Aorta (tissue), 5 donors: ENCODE measurements around the gene CD79B. TPM values are rescaled to one million over a fixed set of nuclear protein-coding genes. Genes with fewer than 3 reads are reported as not detected.
"Not testable (repeated sequence)": the region's sequence is repeated elsewhere in the genome, so short reads cannot be mapped to it uniquely, and the experiment has no call there.

Experiments used
- ATAC-seq: fragments of 200-7000 bp; cut with Tn5 transposase; one replicate; pipeline ENCODE4 v1.9.1; 2022; ENCODE audit warnings: moderate library complexity; ENCODE audit not compliant: low FRiP score
- DNase-seq, 2 donors: peaks; one replicate each; pipeline ENCODE4 v3.0.0-alpha.2; 2020
- H3K27ac ChIP-seq, 2 donors: one replicate each; pipeline ENCODE4 v1.5.1; 2013; ENCODE audit warnings: low read length in 2 of 2, mild to moderate bottlenecking in 2 of 2, moderate library complexity in 2 of 2, control low read depth in 1 of 2, inconsistent platforms in 1 of 2, low read depth in 1 of 2
- H3K27me3 ChIP-seq, 2 donors: one replicate each; pipeline ENCODE4 v1.6.1; 2013; ENCODE audit warnings: control low read depth in 1 of 2, low read length in 1 of 2, mild to moderate bottlenecking in 1 of 2, moderate library complexity in 1 of 2; ENCODE audit not compliant: insufficient read depth in 2 of 2, control insufficient read depth in 1 of 2
- H3K36me3 ChIP-seq, 2 donors: one replicate each; pipeline ENCODE4 v1.6.1; 2013; ENCODE audit warnings: control low read depth in 1 of 2, low read length in 1 of 2, mild to moderate bottlenecking in 1 of 2; ENCODE audit not compliant: insufficient read depth in 2 of 2, control insufficient read depth in 1 of 2
- H3K4me1 ChIP-seq, 2 donors: one replicate each; pipeline ENCODE4 v1.6.1; 2013; ENCODE audit warnings: low read length in 2 of 2, control low read depth in 1 of 2, mild to moderate bottlenecking in 1 of 2, moderate library complexity in 1 of 2; ENCODE audit not compliant: insufficient read depth in 2 of 2, control insufficient read depth in 1 of 2
- H3K4me3 ChIP-seq, 2 donors: one replicate each; pipeline ENCODE4 v1.5.1; 2013; ENCODE audit warnings: low read length in 2 of 2, control low read depth in 1 of 2, mild to moderate bottlenecking in 1 of 2
- H3K9me3 ChIP-seq: one replicate; pipeline ENCODE4 v1.6.1; 2013; ENCODE audit warnings: mild to moderate bottlenecking, low read length; ENCODE audit not compliant: control insufficient read depth
- WGBS, 2 donors: extraction: QIAGEN DNeasy Blood & Tissue Kit; methylation state at CpG; one replicate each; pipeline ENCODE4 v1.1.7; 2013; 5-methylcytosine and 5-hydroxymethylcytosine counted together
- intact Hi-C, 2 donors: fragments of 100-400 bp; cut with DNase I; formaldehyde crosslinking; loops; one replicate each; pipeline versions ENCODE4 v1.14.2 to v1.15.0; 2022
- polyA plus RNA-seq, 2 donors: library from polyadenylated mRNA; stranded (reverse); fragments of 200-250 nt; gene quantifications; one replicate each; pipeline ENCODE4 v1.2.3, GENCODE V29; 2013
- total RNA-seq, 2 donors: library from RNA; stranded (reverse); fragmentation: NEBNext Ultra II Directional; extraction: Animal tissue kit (Norgen Biotek cat#: 25700); gene quantifications; one replicate each; pipeline ENCODE4 v1.2.1, GENCODE V29; 2021
- donor health status: healthy with polysubstance abuse.
- donor health status: Bipolar disorder and iron deficiency.
- donor health status: DM: no; HTN: no; CAD: no.
- donor health status: DM: no; HTN: no; CAD: no.
- donor health status: DM: yes; HTN: yes; CAD: no.

The CD79B gene
- total and polyA plus RNA-seq, 4 donors: 0.50 to 7.1 (median 5.9) TPM

DNA sequence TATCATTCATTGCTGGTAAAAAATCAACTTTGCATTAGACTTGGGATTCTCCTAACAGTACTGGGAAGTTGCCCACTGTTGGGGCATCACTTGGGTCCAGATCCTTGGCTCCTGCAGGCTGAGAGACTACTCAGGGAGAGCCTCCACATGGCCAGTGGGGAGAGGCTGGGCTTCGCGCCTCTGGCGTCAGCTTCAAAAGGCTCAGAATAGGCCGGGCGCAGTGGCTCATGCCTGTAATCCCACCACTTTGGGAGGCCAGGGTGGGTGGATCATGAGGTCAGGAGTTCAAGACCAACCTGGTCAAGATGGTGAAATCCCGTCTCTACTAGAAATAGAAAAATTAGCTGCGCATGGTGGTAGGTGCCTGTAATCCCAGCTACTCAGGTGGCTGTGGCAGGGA lies 17.7 kb downstream of the CD79B start:
- Histone ChIP-seq H3K27me3 (no peaks in the 10 kb centered on the region), H3K4me1 (no peaks in the 10 kb centered on the region), H3K9me3 (no peaks in the 10 kb centered on the region), H3K36me3 (no peaks in the 10 kb centered on the region), H3K27ac (no peak overlapping the region), H3K4me3 (no peak overlapping the region)
- 94% methylated on average over 7 of the region's 7 CpGs for WGBS, 2 donors
- peak; percentile 29 to 61 for DNase-seq
- intact Hi-C loops: loop anchor here in 1 of 2 donors (5.0 to 10.0 kb wide), 2 partner anchors 110 to 223 kb away; partner anchors contain the start of gene ICAM2
- ATAC-seq: no peak

DNA sequence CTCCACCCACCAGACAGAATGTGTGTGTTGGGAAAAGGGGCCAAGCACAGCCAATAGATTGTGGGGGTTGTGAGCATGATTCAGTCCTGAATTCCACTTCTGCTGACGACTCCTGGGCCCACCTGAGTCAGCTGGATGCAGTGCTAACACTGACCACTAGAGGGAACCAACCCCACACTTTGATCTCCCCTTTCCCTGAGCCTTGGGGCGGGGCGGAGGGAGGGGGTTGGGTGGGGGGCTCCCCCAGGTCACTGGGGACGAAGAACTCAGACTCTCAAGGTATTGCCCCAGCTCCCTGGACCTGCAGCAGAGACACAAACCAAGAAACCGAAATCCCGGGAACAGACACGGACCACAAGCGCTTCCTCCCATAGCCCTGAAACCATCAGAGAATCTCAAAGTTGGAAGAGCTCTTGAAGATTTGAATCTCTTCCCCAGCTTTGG lies 20.5 kb downstream of the CD79B start:
- H3K27me3 ChIP-seq: no peaks in the 10 kb centered on the region
- ATAC-seq: peak; percentile 78
- H3K4me1 ChIP-seq: no peaks in the 10 kb centered on the region
- WGBS, 2 donors: 42 to 47% methylated on average over 7 of the region's 8 CpGs
- no peaks in the 10 kb centered on the region for H3K9me3 ChIP-seq
- H3K4me3 ChIP-seq: no peak overlapping the region
- intact Hi-C loops: loop anchor here in 1 of 2 donors (5.0 to 10.0 kb wide), 2 partner anchors 113 to 226 kb away; partner anchors contain the start of gene ICAM2
- no peak overlapping the region for H3K27ac ChIP-seq
- H3K36me3 ChIP-seq: no peaks in the 10 kb centered on the region
- DNase-seq: no peak

DNA sequence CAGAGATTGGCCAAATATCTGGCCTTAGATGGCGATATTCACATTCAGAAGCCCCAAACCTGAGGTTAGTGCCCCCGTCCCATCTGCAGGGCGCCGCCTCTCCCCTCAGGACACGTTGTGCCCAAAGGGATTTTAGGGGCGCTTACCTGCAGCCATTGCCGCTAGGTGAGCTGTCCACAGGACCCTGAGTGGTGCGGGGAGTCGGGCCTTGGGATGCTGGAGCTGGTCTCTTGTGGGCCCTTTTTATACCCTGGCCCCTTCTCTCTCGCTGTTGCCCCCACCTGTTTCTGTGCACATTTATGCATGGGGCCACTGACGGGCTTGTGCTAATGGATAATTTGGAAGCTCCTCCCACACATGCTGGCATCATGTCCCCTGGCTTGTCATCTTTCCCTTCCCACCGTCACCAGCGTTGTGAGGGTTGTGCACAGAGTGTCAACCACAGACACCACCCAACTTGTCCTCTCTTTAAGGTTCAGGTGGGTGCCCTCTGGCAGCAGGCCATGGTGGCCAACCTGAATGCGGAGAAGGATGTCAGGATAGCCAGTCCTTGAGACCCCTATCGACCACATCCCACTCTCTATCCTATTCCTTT lies 21.0 kb downstream of the CD79B start, which contains the start of gene CSHL1:
Gene CSHL1, minus strand, starts transcription at position 218 of the 595 bp plus-strand sequence. Its CDS starts 62 bp downstream, at position 156.
- Histone ChIP-seq H3K4me3 (no peak within 1 kb of the TSS), H3K4me1 (no peaks in the 10 kb centered on the region), H3K27ac (no peak within 1 kb of the TSS), H3K36me3 (no peaks in the 10 kb centered on the region), H3K27me3 (no peaks in the 10 kb centered on the region), H3K9me3 (no peaks in the 10 kb centered on the region)
- DNase-seq: no peak
- intact Hi-C loops: loop anchor here in 1 of 2 donors (5.0 to 10.0 kb wide), 2 partner anchors 114 to 226 kb away; partner anchors contain the start of gene ICAM2
- WGBS, 2 donors: 61 to 67% methylated on average over 14 to 15 of the region's 15 CpGs
- no peak for ATAC-seq

DNA sequence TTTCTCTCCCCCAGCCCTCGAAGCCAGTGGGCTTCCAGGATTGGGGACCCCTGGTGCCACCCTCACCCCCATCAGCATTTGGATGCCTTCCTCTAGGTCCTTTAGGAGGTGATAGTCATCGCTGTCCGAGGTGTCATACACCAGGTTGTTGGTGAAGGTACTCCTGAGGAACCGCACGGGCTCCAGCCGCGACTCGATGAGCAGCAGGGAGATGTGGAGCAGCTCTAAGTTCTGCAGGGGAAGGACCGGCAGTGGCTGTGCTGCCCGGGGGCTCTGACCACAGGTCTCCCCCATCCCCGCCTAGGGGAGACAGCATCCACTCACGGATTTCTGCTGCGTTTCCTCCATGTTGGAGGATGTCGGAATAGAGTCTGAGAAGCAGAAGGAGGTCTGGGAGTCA lies 22.0 kb downstream of the CD79B start:
- WGBS, 2 donors: 80 to 86% methylated on average over 14 of the region's 14 CpGs
- Histone ChIP-seq H3K9me3 (no peaks in the 10 kb centered on the region), H3K4me3 (no peak overlapping the region), H3K27ac (no peak overlapping the region), H3K4me1 (no peaks in the 10 kb centered on the region), H3K27me3 (no peaks in the 10 kb centered on the region), H3K36me3 (no peaks in the 10 kb centered on the region)
- DNase-seq (no peak), ATAC-seq (no peak)
- intact Hi-C loops: loop anchor here in 1 of 2 donors (5.0 to 10.0 kb wide), 2 partner anchors 115 to 227 kb away; partner anchors contain the start of gene ICAM2

DNA sequence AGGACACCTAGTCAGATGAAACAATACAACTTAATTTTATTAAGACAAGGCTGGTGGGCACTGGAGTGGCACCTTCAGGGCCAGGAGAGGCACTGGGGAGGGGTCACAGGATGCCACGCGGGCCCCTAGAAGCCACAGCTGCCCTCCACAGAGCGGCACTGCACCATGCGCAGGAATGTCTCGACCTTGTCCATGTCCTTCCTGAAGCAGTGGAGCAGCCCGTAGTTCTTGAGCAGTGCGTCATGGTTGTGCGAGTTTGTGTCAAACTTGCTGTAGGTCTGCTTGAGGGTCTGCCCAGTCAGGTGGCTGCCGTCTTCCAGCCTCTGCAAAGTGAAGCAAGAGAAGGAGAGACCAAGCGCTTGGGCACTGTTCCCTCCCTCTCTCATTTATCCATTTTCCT lies 22.5 kb downstream of the CD79B start:
- H3K9me3 ChIP-seq, H3K27me3 ChIP-seq, H3K36me3 ChIP-seq, DNase-seq, H3K27ac ChIP-seq, intact Hi-C loops, H3K4me3 ChIP-seq, H3K4me1 ChIP-seq, ATAC-seq: not testable (repeated sequence)
- 86 to 89% methylated on average over 10 of the region's 10 CpGs for WGBS, 2 donors

DNA sequence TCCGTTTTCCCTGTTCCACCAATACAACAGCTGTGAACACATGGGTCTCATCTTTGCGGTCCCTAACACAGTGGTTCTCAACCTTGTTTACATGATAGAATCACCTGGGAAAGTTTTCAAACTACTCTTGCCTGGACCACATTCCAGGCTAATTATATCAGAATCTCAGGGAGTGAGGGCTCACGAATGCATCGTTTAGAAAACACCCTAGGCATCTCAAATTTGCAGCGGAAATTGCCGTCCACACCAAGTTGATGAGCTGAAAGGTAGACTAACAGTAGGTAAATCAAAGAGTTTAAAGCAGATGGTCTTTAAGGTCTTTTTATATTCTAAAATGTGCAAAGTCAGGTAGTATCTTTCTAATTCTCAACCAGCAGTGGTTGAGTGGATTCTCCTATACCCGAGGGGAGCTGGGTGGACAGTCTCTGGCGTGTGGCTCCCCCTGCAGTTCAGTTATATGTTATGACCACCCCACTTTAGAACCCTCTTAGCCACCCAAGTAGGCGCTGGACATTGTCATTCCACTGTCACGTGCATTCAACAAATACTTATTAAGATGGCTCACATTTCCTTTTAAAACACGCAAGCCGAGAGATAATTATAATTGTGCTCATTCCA lies 24.9 kb downstream of the CD79B start:
- H3K4me1 ChIP-seq, H3K4me3 ChIP-seq: not testable (repeated sequence)

DNA sequence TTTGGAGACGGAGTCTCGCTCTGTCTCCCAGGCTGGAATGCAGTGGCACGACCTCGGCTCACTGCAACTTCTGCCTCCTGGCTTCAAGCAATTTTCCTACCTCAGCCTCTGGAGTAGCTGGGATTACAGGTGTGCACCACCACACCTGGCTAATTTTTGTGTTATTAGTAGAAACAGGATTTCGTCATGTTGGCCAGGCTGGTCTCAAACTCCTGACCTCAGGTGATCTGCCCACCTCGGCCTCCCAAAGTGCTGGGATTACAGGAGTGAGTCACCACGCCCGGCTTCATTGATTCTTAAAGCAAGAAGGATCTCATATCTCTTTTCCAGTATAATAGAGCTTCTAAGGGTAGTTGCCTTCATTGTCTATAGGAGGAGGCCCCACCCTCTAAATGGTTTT lies 27.3 kb downstream of the CD79B start:
- DNase-seq, H3K4me3 ChIP-seq, H3K27me3 ChIP-seq, H3K27ac ChIP-seq, H3K36me3 ChIP-seq, intact Hi-C loops, ATAC-seq, H3K4me1 ChIP-seq, H3K9me3 ChIP-seq: not testable (repeated sequence)
- WGBS, 2 donors: 95 to 98% methylated on average over 8 of the region's 8 CpGs

More for the DNA sequence above, 24.9 kb downstream of the CD79B start:
- H3K9me3 ChIP-seq, H3K27ac ChIP-seq, ATAC-seq, H3K36me3 ChIP-seq, H3K27me3 ChIP-seq, DNase-seq, intact Hi-C loops: not testable (repeated sequence)
- WGBS, 2 donors: 64 to 68% methylated on average over 10 to 11 of the region's 12 CpGs

DNA sequence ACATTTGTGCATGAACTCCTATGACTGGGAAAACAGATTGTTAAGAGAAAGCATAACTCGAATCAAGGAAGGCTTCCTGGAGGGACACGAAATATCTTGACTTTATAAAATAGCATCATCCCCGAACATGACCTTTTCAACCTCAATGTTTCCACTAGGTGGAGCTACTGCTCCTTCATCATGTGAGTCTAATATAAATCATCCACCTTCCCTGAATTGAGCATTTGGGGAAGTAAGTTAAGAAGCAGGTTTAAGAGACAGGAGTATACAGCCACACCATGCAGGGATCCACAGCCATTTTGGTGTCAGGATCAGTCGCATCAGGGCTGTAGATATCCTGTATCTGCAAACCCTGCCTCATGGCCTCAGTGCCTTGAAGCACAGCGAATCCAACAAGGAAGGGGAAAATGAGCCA lies 28.3 kb downstream of the CD79B start:
- H3K36me3 ChIP-seq, ATAC-seq: not testable (repeated sequence)

DNA sequence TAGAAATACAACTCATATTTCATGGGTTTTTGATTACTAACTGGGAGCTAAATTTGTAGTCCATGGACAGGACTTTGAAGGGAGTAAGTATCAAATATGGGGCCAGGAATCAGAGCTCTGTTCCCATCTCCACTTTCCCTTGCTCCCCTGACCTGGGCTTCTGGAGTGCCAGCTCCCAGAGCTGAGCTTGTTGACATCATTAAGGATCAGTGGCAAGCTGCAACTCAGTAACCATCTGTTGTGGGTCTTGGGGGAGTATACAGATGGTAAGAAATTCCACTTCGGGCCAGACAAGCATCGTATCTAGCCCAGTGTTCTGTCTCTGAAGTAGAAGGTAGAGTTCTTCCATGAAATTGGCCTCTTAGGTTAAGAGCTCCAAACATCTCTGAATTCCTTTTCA lies 30.2 kb downstream of the CD79B start:
- H3K4me3 ChIP-seq, H3K36me3 ChIP-seq, H3K27ac ChIP-seq, H3K4me1 ChIP-seq, H3K27me3 ChIP-seq, H3K9me3 ChIP-seq, ATAC-seq, DNase-seq, intact Hi-C loops: not testable (repeated sequence)
- 82 to 93% methylated on average over 2 of the region's 2 CpGs for WGBS, 2 donors

More for the DNA sequence above, 28.3 kb downstream of the CD79B start:
- H3K9me3 ChIP-seq, DNase-seq, H3K4me3 ChIP-seq, H3K27ac ChIP-seq, H3K4me1 ChIP-seq, intact Hi-C loops, H3K27me3 ChIP-seq: not testable (repeated sequence)
- 46 to 52% methylated on average over 5 of the region's 5 CpGs for WGBS, 2 donors
